Kidney epithelial cell (primary cell): ENCODE results near the gene PLA2G10. TPM values are rescaled to one million over a fixed set of nuclear protein-coding genes. Genes with fewer than 3 reads are reported as not detected.
"Not testable (repeated sequence)": the region's sequence is repeated elsewhere in the genome, so short reads cannot be mapped to it uniquely, and the experiment has no call there.

ENCODE experiments used
- DNase-seq: peaks from one replicate; pipeline ENCODE4 v3.0.0-alpha.2; 2010; ENCODE audit warnings: low read depth
- H3K27me3 ChIP-seq: 2 replicates; pipeline ENCODE4 v1.6.0; 2011; ENCODE audit warnings: low read length; ENCODE audit not compliant: control insufficient read depth, insufficient read depth
- H3K36me3 ChIP-seq: 2 replicates; pipeline ENCODE4 v1.5.1; 2011; ENCODE audit warnings: low read length; ENCODE audit not compliant: control insufficient read depth, insufficient read depth
- H3K4me3 ChIP-seq: 2 replicates; pipeline ENCODE4 v1.5.1; 2011; ENCODE audit warnings: low read depth, mild to moderate bottlenecking, control low read depth, low read length
- total RNA-seq: library from RNA; depleted of rRNA; stranded (reverse); fragments of >200 nt; gene quantifications from 2 replicates; pipeline ENCODE4 v1.2.3, GENCODE V29; 2015

Gene PLA2G10, protein sequence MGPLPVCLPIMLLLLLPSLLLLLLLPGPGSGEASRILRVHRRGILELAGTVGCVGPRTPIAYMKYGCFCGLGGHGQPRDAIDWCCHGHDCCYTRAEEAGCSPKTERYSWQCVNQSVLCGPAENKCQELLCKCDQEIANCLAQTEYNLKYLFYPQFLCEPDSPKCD
- total RNA-seq, result not detected in 2 replicates

DNA sequence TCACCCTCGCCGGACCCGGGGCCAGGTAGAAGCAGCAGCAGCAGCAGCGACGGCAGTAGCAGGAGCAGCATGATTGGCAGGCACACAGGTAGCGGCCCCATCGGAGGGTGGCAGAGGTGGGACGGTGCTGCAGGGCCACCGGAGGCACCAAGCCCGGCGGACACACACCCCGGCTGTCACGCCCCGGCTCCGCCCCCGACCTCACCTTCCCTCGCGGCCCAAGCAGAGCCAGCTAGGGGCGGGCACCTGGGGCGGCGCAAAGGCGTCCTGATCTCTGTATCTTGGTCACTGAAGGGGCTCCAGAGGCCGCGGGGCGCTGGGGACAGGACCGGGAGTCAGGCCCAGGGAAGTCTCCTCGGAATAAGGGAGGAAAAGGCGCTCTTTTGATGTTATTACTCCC is at the start of gene PLA2G10:
Gene PLA2G10, minus strand, starts transcription at position 180 of the 400 bp plus-strand sequence. Its CDS starts 79 bp downstream, at position 101.
- H3K36me3 ChIP-seq, H3K27me3 ChIP-seq, DNase-seq, H3K4me3 ChIP-seq: not testable (repeated sequence)

DNA sequence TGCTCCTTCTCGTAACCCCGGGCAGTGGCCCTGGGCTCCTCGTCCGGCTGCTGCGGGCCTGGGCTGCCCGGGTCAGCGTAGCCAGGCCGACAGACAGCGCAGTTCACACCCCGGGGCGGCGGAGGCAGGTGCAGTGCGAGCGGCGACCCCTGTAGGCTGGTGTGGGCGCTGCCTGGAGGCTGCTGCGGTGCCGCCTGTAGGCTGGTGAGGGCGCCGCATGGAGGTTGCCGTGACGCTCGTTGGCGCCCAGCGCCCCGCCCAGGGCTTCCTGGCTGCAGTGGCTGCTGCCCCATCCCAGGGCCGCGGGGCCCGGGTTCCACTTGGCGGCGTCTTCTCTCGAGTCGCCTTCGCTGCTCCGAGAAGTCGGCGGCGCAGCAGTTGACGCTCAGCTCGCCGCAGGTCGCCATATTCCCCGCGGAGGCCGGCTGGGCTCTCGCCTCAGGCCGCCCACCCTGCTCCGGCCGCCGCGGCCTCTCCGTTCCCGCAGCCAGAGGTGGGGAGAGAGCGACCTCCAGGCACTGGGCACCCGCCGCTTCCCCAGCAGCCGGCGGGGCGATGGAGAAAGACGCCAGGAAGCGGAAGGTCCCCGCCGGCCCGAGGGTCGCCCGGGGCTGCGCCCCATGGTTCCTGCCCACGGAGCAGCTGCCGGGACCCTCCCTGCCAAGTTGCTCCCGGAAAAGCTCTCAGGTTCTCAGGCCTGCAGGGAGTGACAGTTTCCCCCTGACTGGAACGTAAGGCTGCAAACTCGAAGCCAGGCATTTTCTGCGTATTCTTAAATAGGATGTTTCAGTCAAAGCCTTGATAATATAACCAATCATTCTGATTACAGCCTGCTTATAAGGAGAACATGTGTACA is 48.4 kb upstream of the PLA2G10 start, which contains the start of gene NPIPA2:
Gene NPIPA2, plus strand, starts transcription at position 261 of the 856 bp plus-strand sequence. CDS start 5,533 bp downstream, outside the sequence.
- not testable (repeated sequence) for DNase-seq, H3K36me3 ChIP-seq, H3K4me3 ChIP-seq, H3K27me3 ChIP-seq

DNA sequence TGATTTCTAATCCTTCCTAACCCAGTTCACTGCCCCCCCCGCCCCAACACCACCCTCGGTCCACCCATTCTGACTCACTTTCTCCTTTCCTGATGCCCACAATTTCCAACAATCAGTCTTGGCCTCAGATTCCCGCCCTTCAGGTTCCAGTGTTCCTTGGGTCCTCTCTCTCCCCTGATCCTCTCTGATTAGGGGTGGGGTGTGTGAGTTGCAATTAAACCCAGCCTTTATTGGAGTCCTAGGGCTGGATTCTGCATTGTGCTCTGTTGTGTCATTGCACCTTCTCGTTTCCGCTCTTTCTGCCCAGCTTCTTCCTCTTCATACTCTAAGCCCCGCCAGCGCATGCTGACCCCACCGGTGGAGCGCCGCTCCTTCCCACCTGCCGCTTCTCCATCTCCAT is 47.7 kb upstream of the PLA2G10 start:
- H3K4me3 ChIP-seq, DNase-seq, H3K27me3 ChIP-seq, H3K36me3 ChIP-seq: not testable (repeated sequence)

DNA sequence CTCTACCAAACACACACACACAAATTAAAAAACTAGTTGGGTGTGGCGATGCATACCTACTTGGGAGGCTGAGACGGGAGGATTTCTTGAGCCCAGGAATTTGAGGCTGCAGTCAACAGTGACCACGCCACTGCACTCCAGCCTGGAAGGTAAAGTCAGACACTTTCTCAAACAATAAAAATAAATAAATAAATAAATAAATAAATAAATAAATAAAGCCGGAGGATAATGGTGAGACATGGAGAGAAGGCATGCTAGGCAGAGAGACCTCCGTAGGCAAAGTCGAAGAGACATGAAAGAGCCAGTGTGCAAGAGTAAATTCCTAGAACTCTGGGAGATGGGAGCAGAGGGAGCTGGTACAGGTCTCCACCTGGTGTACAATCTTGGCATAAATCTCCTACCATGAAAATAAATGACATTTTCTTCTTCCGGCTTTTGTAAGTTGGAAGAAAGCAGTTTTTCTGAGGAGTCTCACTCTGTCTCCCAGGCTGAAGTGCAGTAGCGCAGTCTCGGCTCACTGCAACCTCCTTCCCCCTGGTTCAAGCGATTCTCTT is 46.8 kb upstream of the PLA2G10 start:
- DNase-seq, H3K4me3 ChIP-seq, H3K27me3 ChIP-seq, H3K36me3 ChIP-seq: not testable (repeated sequence)

DNA sequence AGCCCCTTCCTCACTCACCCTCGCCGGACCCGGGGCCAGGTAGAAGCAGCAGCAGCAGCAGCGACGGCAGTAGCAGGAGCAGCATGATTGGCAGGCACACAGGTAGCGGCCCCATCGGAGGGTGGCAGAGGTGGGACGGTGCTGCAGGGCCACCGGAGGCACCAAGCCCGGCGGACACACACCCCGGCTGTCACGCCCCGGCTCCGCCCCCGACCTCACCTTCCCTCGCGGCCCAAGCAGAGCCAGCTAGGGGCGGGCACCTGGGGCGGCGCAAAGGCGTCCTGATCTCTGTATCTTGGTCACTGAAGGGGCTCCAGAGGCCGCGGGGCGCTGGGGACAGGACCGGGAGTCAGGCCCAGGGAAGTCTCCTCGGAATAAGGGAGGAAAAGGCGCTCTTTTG is 39.1 kb upstream of the PLA2G10 start:
- H3K4me3 ChIP-seq, DNase-seq, H3K27me3 ChIP-seq, H3K36me3 ChIP-seq: not testable (repeated sequence)

DNA sequence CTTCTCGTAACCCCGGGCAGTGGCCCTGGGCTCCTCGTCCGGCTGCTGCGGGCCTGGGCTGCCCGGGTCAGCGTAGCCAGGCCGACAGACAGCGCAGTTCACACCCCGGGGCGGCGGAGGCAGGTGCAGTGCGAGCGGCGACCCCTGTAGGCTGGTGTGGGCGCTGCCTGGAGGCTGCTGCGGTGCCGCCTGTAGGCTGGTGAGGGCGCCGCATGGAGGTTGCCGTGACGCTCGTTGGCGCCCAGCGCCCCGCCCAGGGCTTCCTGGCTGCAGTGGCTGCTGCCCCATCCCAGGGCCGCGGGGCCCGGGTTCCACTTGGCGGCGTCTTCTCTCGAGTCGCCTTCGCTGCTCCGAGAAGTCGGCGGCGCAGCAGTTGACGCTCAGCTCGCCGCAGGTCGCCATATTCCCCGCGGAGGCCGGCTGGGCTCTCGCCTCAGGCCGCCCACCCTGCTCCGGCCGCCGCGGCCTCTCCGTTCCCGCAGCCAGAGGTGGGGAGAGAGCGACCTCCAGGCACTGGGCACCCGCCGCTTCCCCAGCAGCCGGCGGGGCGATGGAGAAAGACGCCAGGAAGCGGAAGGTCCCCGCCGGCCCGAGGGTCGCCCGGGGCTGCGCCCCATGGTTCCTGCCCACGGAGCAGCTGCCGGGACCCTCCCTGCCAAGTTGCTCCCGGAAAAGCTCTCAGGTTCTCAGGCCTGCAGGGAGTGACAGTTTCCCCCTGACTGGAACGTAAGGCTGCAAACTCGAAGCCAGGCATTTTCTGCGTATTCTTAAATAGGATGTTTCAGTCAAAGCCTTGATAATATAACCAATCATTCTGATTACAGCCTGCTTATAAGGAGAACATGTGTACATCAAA is 9.3 kb upstream of the PLA2G10 start, which contains the start of gene NPIPA3:
Gene NPIPA3, plus strand, starts transcription at position 256 of the 856 bp plus-strand sequence. CDS start 5,533 bp downstream, outside the sequence.
- not testable (repeated sequence) for H3K4me3 ChIP-seq, H3K27me3 ChIP-seq, DNase-seq, H3K36me3 ChIP-seq

DNA sequence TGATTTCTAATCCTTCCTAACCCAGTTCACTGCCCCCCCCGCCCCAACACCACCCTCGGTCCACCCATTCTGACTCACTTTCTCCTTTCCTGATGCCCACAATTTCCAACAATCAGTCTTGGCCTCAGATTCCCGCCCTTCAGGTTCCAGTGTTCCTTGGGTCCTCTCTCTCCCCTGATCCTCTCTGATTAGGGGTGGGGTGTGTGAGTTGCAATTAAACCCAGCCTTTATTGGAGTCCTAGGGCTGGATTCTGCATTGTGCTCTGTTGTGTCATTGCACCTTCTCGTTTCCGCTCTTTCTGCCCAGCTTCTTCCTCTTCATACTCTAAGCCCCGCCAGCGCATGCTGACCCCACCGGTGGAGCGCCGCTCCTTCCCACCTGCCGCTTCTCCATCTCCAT is 8.6 kb upstream of the PLA2G10 start:
- not testable (repeated sequence) for H3K36me3 ChIP-seq, DNase-seq, H3K27me3 ChIP-seq, H3K4me3 ChIP-seq

DNA sequence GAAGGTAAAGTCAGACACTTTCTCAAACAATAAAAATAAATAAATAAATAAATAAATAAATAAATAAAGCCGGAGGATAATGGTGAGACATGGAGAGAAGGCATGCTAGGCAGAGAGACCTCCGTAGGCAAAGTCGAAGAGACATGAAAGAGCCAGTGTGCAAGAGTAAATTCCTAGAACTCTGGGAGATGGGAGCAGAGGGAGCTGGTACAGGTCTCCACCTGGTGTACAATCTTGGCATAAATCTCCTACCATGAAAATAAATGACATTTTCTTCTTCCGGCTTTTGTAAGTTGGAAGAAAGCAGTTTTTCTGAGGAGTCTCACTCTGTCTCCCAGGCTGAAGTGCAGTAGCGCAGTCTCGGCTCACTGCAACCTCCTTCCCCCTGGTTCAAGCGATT is 7.8 kb upstream of the PLA2G10 start:
- DNase-seq, H3K36me3 ChIP-seq, H3K4me3 ChIP-seq, H3K27me3 ChIP-seq: not testable (repeated sequence)

DNA sequence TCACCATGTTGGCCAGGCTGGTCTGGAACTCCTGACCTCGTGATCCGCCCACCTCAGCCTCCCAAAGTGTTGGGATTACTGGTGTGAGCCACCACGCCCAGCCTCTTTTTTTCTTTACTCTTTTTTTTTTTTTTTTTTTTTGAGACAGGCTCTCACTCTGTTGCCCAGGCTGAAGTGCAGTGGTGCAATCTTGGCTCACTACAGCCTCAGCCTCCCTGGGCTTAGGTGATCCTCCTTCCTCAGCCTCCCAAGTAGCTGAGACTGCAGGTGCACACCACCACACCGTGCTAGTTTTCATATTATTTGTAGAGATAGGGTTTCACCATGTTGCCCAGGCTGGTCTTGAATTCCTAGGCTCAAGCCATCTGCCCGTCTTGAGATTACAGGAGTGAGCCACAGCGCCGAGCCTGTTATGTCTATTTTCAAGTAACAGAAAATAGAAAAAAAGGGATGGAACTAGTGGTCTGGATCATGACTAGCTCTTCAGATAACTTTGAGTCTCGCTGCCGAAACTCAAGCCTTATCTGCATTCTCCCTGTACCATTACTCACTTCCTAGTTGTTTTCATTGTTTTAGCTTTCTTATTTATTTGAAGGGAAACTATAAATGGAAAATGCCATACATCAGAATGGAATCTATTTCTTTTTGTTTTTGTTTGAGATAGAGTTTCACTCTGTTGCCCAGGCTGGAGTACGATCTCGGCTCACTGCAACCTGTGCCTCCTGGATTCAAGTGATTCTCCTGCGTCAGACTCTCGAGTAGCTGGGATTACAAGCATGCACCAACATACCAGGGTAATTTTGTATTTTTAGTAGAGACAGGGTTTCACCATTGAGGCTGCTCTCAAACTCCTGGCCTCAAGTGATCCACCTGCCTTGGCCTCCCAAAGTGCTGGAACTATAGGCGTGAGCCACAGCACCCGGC is 8.0 kb downstream of the PLA2G10 start:
- not testable (repeated sequence) for H3K27me3 ChIP-seq, DNase-seq, H3K4me3 ChIP-seq, H3K36me3 ChIP-seq
